Trophoblast cell (in vitro differentiated cells and primary cell): ENCODE measurements around the gene MCTP1.

Experiments
- DNase-seq, 2 donors: peaks; one replicate each; pipeline ENCODE4 v3.0.0-alpha.2; 2016
- H2AFZ ChIP-seq: 2 replicates; pipeline ENCODE4 v1.6.1; 2013; ENCODE audit warnings: low read length, moderate library complexity, mild to moderate bottlenecking; ENCODE audit not compliant: insufficient read depth, poor library complexity
- H2AK5ac ChIP-seq: 2 replicates; pipeline ENCODE4 v1.6.1; 2013; ENCODE audit warnings: mild to moderate bottlenecking, low read length
- H2BK120ac ChIP-seq: 2 replicates; pipeline ENCODE4 v1.6.1; 2013; ENCODE audit warnings: low read length, mild to moderate bottlenecking, moderate library complexity; ENCODE audit not compliant: insufficient read depth, poor library complexity
- H2BK12ac ChIP-seq: 2 replicates; pipeline ENCODE4 v1.6.1; 2013; ENCODE audit warnings: mild to moderate bottlenecking, low read length, moderate library complexity
- H2BK5ac ChIP-seq: 2 replicates; pipeline ENCODE4 v1.6.1; 2013; ENCODE audit warnings: low read length, low read depth, moderate library complexity, mild to moderate bottlenecking; ENCODE audit not compliant: poor library complexity
- H3K14ac ChIP-seq: 2 replicates; pipeline ENCODE4 v1.6.1; 2013; ENCODE audit warnings: mild to moderate bottlenecking, low read length
- H3K18ac ChIP-seq: 2 replicates; pipeline ENCODE4 v1.6.1; 2013; ENCODE audit warnings: mild to moderate bottlenecking, low read length
- H3K23ac ChIP-seq: 2 replicates; pipeline ENCODE4 v1.6.1; 2013; ENCODE audit warnings: low read length
- H3K27ac ChIP-seq: 2 replicates; pipeline ENCODE4 v1.5.1; 2013; ENCODE audit warnings: low read depth, mild to moderate bottlenecking, inconsistent platforms, low read length, moderate library complexity
- H3K27me3 ChIP-seq: 2 replicates; pipeline ENCODE4 v1.6.1; 2013; ENCODE audit warnings: inconsistent platforms, mild to moderate bottlenecking, low read length, moderate library complexity; ENCODE audit not compliant: insufficient read depth
- H3K36me3 ChIP-seq, 2 experiments: 1 replicate in 1 of 2; 2 replicates in 1 of 2; pipeline ENCODE4 v1.6.1; 2013; ENCODE audit warnings: low read length in 2 of 2, mild to moderate bottlenecking in 2 of 2, moderate library complexity in 1 of 2; ENCODE audit not compliant: insufficient read depth in 2 of 2, control insufficient read depth in 1 of 2
- H3K4ac ChIP-seq: 2 replicates; pipeline ENCODE4 v1.6.1; 2013; ENCODE audit warnings: low read depth, mild to moderate bottlenecking, low read length, moderate library complexity
- H3K4me1 ChIP-seq, 2 experiments: 1 replicate in 1 of 2; 2 replicates in 1 of 2; pipeline ENCODE4 v1.6.1; 2013; ENCODE audit warnings: low read length in 2 of 2, mild to moderate bottlenecking in 2 of 2, moderate library complexity in 1 of 2; ENCODE audit not compliant: insufficient read depth in 2 of 2, control insufficient read depth in 1 of 2
- H3K4me2 ChIP-seq: 2 replicates; pipeline ENCODE4 v1.6.1; 2013; ENCODE audit warnings: inconsistent platforms, mild to moderate bottlenecking, low read length, moderate library complexity
- H3K4me3 ChIP-seq: 2 replicates; pipeline ENCODE4 v1.5.1; 2013; ENCODE audit warnings: mild to moderate bottlenecking, low read depth, low read length, inconsistent platforms
- H3K79me1 ChIP-seq: one replicate; pipeline ENCODE4 v1.6.1; 2013; ENCODE audit warnings: low read length
- H3K79me2 ChIP-seq: 2 replicates; pipeline ENCODE4 v1.6.1; 2013; ENCODE audit warnings: low read length, mild to moderate bottlenecking; ENCODE audit not compliant: control insufficient read depth, insufficient read depth, poor library complexity
- H3K9ac ChIP-seq: 2 replicates; pipeline ENCODE4 v1.6.1; 2013; ENCODE audit warnings: mild to moderate bottlenecking, low read length
- H3K9me3 ChIP-seq: 2 replicates; pipeline ENCODE4 v1.6.1; 2013; ENCODE audit warnings: low read depth, mild to moderate bottlenecking, control low read depth, inconsistent platforms, low read length; ENCODE audit not compliant: insufficient read depth
- H4K12ac ChIP-seq: 2 replicates; pipeline ENCODE4 v1.6.1; 2013; ENCODE audit warnings: low read depth, mild to moderate bottlenecking, low read length, moderate library complexity
- H4K8ac ChIP-seq: 2 replicates; pipeline ENCODE4 v1.6.1; 2013; ENCODE audit warnings: low read depth, mild to moderate bottlenecking, low read length, moderate library complexity
- H4K91ac ChIP-seq: one replicate; pipeline ENCODE4 v1.6.1; 2013; ENCODE audit warnings: low read depth, mild to moderate bottlenecking, low read length, moderate library complexity
- WGBS: extraction: QIAGEN DNeasy Blood & Tissue Kit; methylation state at CpG from one replicate; pipeline ENCODE4 v1.1.7; 2013; ENCODE audit warnings: missing lambda C conversion rate; ENCODE audit not compliant: insufficient read length, insufficient coverage; ENCODE audit errors: extremely low coverage; 5-methylcytosine and 5-hydroxymethylcytosine counted together

MCTP1 gene

GRCh38 chr5:94705427-94705826 is 579.5 kb downstream of the MCTP1 start:
- no peak overlapping the region for H4K12ac ChIP-seq
- H3K18ac ChIP-seq = no peak overlapping the region
- no peak overlapping the region for H4K91ac ChIP-seq
- no peak overlapping the region for H3K9ac ChIP-seq
- H3K4me2 ChIP-seq = no peak overlapping the region
- no peaks in the 10 kb centered on the region for H3K27me3 ChIP-seq
- H3K4me1 ChIP-seq = no peaks in the 10 kb centered on the region
- no peak overlapping the region for H3K14ac ChIP-seq
- H3K9me3 ChIP-seq = no peaks in the 10 kb centered on the region
- no peak overlapping the region for H3K23ac ChIP-seq
- H3K4me3 ChIP-seq = no peak overlapping the region
- H2BK5ac ChIP-seq = no peak overlapping the region
- no peak overlapping the region for H2BK12ac ChIP-seq
- H3K79me1 ChIP-seq = no peaks in the 10 kb centered on the region
- no peak overlapping the region for H4K8ac ChIP-seq
- H3K36me3 ChIP-seq = no peaks in the 10 kb centered on the region
- no peak overlapping the region for H2BK120ac ChIP-seq
- H2AFZ ChIP-seq = no peak overlapping the region
- H3K79me2 ChIP-seq = no peaks in the 10 kb centered on the region
- H3K4ac ChIP-seq = no peak overlapping the region
- H3K27ac ChIP-seq = no peak overlapping the region
- no peak for DNase-seq
- WGBS = no CpG with 5 or more reads among the region's 1 CpG
- H2AK5ac ChIP-seq = no peak overlapping the region

- Histone ChIP-seq H3K79me2 (no peaks in the 10 kb centered on the region), H3K4me1 (no peaks in the 10 kb centered on the region), H3K18ac (no peak overlapping the region), H3K9me3 (no peaks in the 10 kb centered on the region), H3K36me3 (no peaks in the 10 kb centered on the region), H3K4ac (no peak overlapping the region), H3K4me2 (no peak overlapping the region), H3K23ac (no peak overlapping the region), H4K91ac (no peak overlapping the region), H3K14ac (no peak overlapping the region), H4K8ac (no peak overlapping the region), H3K4me3 (no peak overlapping the region), H3K79me1 (no peaks in the 10 kb centered on the region), H2AK5ac (no peak overlapping the region), H2AFZ (no peak overlapping the region), H2BK5ac (no peak overlapping the region), H2BK12ac (no peak overlapping the region), H2BK120ac (no peak overlapping the region), H4K12ac (no peak overlapping the region), H3K27ac (no peak overlapping the region), H3K27me3 (no peaks in the 10 kb centered on the region), H3K9ac (no peak overlapping the region)
- DNase-seq = no peak
- no CpG with 5 or more reads among the region's 1 CpG for WGBS
These were observed 582.2 kb downstream of the MCTP1 start for GRCh38 chr5:94702729-94703128.

DNA sequence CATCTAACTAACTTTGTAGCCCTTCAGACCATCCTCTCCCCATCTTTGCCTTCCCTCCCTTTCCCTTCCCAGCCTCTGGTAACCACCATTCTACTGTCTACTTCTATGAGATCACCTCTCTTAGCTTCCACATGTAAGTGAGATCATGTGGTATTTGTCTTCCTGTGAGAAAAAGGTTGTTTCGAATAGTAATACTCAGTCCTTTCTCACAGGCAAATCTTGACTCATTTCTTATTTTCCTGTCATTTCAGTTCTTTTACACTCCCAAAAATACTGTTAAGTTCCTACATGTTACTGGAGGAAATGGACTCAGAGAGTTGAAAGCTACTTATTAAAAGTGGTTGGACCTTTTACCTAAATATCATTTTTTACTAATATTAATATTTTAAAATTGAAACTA is 584.3 kb downstream of the MCTP1 start:
- no peaks in the 10 kb centered on the region for H3K4me1 ChIP-seq
- no peaks in the 10 kb centered on the region for H3K9me3 ChIP-seq
- no peaks in the 10 kb centered on the region for H3K36me3 ChIP-seq
- H3K27me3 ChIP-seq = no peaks in the 10 kb centered on the region
- H2BK120ac ChIP-seq = no peak overlapping the region
- no peak overlapping the region for H2AK5ac ChIP-seq
- no peak overlapping the region for H3K23ac ChIP-seq
- no peak overlapping the region for H3K18ac ChIP-seq
- H4K12ac ChIP-seq = no peak overlapping the region
- no peak overlapping the region for H3K4me2 ChIP-seq
- no peak overlapping the region for H3K27ac ChIP-seq
- no peak overlapping the region for H3K4ac ChIP-seq
- H2BK5ac ChIP-seq = no peak overlapping the region
- H3K79me2 ChIP-seq = no peaks in the 10 kb centered on the region
- H2BK12ac ChIP-seq = no peak overlapping the region
- no peak overlapping the region for H3K14ac ChIP-seq
- no peak overlapping the region for H3K4me3 ChIP-seq
- no peak overlapping the region for H4K91ac ChIP-seq
- no peak overlapping the region for H3K9ac ChIP-seq
- H4K8ac ChIP-seq = no peak overlapping the region
- no CpG with 5 or more reads among the region's 1 CpG for WGBS
- no peaks in the 10 kb centered on the region for H3K79me1 ChIP-seq
- no peak for DNase-seq
- H2AFZ ChIP-seq = no peak overlapping the region

DNA sequence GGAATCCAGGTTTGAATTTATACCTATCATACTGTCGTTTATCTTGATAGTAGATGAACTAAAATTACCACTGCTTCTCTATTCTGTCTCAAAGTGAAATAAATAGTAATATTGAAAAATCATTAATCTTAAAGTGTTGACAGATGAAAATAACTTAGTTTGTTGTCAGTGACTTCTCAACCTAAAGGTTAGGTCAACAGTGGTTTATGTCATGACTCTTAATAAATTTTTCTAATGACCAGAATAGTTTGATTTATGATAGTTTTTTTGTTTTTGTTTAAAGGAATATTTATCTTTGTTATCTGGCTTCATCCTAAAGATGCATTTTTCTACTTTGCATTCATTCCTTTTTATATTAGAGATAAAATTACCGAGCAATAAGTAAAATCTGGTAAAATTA is 585.3 kb downstream of the MCTP1 start:
- no peak overlapping the region for H2BK12ac ChIP-seq
- no peak overlapping the region for H3K27ac ChIP-seq
- no peak overlapping the region for H4K8ac ChIP-seq
- H3K18ac ChIP-seq = no peak overlapping the region
- H3K4me3 ChIP-seq = no peak overlapping the region
- H3K9ac ChIP-seq = no peak overlapping the region
- no peak overlapping the region for H2AFZ ChIP-seq
- no peak for DNase-seq
- WGBS = no CpG with 5 or more reads among the region's 2 CpGs
- no peaks in the 10 kb centered on the region for H3K4me1 ChIP-seq
- H2AK5ac ChIP-seq = no peak overlapping the region
- no peaks in the 10 kb centered on the region for H3K79me2 ChIP-seq
- no peak overlapping the region for H2BK5ac ChIP-seq
- no peaks in the 10 kb centered on the region for H3K79me1 ChIP-seq
- H4K91ac ChIP-seq = no peak overlapping the region
- no peaks in the 10 kb centered on the region for H3K36me3 ChIP-seq
- H3K14ac ChIP-seq = no peak overlapping the region
- no peak overlapping the region for H3K4me2 ChIP-seq
- H3K4ac ChIP-seq = no peak overlapping the region
- H3K27me3 ChIP-seq = no peaks in the 10 kb centered on the region
- no peak overlapping the region for H4K12ac ChIP-seq
- no peaks in the 10 kb centered on the region for H3K9me3 ChIP-seq
- H2BK120ac ChIP-seq = no peak overlapping the region
- no peak overlapping the region for H3K23ac ChIP-seq
